HG02678 (cell line): Measurements from ENCODE around the gene EML1.
"Not testable (repeated sequence)": the region's sequence is repeated elsewhere in the genome, so short reads cannot be mapped to it uniquely, and the experiment has no call there.

Experiments used
- ATAC-seq: cut with Tn5 transposase; IDR thresholded peaks from one replicate; pipeline ENCODE4 v1.9.1; 2021; ENCODE audit warnings: mild to moderate bottlenecking, moderate library complexity; ENCODE audit not compliant: unreplicated experiment

EML1 gene

DNA sequence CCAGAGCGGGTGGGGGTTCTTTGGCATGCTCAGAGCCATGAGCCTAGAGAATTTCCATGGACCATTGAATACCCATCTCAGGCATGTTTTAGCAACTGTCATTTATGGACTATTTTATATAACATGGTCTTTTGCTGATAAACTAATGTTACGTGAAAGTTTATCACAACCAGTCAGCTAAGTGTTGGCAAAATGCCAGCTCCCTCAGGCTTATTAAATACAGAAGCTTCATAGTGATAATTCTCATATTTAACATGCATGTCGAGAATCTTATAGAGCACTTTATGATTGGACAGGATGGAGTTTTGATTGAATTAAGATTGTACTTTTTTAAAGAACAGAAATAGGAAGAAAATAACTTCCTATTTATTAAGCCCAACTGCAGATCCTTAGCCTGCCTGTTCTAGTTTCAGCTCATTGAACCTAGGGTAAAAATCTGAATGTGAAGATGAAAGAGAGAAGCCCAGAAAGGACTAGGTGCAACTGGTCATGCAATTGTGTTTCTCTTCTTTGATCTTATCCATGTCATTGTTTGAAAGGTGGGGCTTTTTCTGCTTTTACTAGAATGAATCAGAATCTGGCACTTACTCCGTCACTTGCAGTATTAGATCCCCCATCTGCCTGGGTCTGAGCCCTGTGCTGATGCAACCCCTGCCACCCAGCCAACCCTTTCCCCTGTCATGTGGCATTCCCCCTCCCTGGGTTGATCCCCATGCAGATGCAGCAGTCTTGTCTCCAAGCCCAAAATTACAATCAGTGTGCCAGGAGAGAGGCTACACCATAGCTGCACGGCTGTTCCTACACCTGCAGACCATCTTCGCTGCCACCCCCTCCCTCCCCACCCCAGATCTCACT, 137.4 kb downstream of the EML1 start:
- ATAC-seq = peak; percentile 93

GRCh38 chr14:99931308-99931707, 138.1 kb downstream of the EML1 start:
- no peak for ATAC-seq

- ATAC-seq = no peak
Measured at GRCh38 chr14:99936056-99936455, 142.8 kb downstream of the EML1 start.

GRCh38 chr14:99936738-99937474, 143.7 kb downstream of the EML1 start:
- ATAC-seq = peak; percentile 86

DNA sequence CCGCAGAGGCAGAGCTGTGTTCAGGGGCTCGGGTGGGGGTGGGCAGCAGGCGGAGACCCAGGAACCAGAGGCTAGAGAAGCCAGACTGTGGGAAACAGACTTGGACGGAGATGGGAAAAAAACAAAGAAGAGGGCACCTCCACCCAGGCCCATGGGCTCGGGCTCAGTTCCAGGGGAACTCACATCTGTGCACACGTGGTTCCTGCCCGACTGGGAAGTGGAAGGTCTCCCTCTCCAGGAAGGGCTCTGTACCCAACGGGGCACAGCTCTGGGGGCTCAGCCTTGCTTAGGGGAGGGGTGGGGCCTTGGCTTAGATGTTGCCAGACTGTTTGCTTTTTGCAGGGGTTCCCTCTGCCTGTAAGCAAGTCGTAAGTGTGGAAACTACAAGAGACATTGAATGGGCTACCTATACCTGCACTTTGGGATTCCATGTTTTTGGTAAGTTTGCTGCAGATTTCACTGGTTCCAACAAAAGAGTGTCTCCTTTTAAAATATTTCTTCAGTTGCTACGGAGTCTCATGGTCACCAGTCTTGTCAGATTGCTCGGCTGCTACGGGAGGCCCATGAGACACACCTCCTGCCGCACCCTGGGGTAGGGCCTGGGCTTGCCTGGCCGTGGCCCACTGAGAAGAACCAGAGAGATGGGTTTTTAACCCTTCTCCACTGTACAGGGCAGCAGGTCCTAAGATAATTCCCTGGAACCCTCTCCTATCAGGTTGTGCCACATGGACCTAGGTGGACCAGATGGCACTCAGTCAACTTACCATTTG, 144.4 kb downstream of the EML1 start:
- peak; percentile 35 for ATAC-seq

- no peak for ATAC-seq
Measured at GRCh38 chr14:99938376-99938775, 145.2 kb downstream of the EML1 start.

DNA sequence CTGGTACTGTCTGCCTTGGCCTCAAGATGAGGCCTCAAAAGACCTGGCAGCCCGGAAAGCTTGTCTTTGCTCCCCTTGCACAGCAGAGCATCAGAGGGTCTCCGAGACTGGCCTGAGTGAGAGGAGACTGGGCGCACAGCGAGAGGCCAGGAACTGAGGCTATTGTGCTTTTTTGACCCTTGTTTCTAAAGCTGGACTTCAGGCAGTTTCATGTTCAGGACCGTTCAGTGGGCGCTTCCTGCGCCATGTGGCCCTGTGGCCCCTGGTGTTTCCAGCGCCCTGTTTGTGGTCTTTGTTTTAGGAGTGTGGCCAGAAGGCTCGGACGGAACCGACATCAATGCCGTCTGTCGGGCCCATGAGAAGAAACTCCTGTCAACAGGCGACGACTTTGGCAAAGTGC, 145.7 kb downstream of the EML1 start:
- no peak for ATAC-seq

DNA sequence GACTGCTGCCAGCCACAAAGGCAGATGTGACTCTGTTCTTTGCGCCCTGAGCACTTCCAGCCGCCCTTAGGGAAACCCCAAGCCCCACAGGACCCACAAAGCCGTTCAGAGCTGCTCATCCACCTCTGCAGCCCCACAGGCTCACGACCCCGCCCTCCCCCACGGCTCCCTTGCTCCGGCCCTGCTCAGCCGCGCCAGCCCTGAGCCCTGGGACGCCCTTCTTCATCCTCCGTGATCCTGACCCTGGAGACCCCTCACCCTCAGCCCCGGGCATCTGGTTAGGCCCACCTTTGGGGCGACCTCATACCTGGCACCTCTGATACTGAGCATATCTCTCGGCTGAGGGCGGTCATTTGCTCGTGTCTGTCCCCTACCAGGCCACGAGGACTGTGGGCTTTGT, 146.2 kb downstream of the EML1 start:
- no peak for ATAC-seq

DNA sequence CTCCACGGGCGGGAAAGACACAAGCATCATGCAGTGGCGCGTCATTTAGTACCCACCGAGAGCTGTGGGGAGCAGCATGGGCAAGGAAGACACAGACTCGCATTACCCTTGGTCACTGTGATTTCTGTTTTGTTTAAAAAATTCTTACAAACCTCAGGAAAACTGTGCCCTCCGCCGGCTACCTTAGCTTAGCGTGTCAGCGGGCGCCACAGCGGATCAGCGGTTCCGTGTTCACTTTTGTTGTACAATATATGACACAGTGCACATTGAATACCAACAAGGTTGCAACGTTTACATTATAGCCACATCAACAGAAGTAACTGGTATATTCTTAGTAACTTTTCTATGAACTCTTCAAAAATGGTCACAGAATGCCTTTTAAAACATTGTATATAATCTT, 146.9 kb downstream of the EML1 start:
- no peak for ATAC-seq

DNA sequence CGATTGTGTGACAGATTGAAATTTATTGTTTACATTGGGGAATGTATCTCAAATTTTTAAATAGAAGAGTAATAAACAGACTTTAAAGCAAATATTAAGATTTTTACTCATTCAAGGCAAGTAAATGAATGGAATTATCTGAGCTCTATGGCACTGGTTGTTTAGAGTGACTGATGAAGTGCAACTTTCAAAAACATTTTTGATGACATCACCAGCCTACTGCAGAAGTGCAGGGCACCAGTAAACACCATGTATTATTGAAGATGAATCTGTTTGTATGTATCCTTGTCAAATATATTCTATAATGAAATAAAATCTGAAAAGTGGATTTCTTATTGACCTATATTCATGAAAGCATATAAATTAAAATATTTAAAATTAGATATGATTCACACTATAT, 148.0 kb downstream of the EML1 start:
- no peak for ATAC-seq

DNA sequence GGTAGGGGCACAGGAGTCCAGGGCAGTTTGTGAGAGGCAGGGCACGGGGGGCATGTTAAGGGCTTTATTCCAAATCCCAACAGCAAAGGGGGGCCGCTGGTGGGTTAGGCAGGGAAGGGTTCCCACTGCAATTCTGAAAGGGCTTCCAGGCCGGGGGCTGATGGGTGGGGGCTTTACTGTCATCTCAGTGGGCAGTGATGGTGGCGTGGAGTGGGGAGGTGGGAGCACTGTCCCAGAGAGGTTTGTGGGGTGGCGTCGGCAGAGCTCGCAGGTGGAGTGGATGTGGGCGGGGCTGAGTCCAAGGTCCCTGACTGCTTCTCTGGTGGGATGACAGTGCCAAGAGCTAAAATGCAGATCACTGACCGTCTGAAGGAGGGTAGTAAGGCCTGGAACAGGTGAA, 150.4 kb downstream of the EML1 start:
- no peak for ATAC-seq

GRCh38 chr14:99944241-99944651, 151.0 kb downstream of the EML1 start:
- no peak for ATAC-seq

GRCh38 chr14:99945732-99946651, 152.8 kb downstream of the EML1 start:
- ATAC-seq = no peak

GRCh38 chr14:99946652-99947489, 153.7 kb downstream of the EML1 start:
- ATAC-seq = peak; percentile 68

- no peak for ATAC-seq
Measured at GRCh38 chr14:99947695-99948094, 154.5 kb downstream of the EML1 start.

DNA sequence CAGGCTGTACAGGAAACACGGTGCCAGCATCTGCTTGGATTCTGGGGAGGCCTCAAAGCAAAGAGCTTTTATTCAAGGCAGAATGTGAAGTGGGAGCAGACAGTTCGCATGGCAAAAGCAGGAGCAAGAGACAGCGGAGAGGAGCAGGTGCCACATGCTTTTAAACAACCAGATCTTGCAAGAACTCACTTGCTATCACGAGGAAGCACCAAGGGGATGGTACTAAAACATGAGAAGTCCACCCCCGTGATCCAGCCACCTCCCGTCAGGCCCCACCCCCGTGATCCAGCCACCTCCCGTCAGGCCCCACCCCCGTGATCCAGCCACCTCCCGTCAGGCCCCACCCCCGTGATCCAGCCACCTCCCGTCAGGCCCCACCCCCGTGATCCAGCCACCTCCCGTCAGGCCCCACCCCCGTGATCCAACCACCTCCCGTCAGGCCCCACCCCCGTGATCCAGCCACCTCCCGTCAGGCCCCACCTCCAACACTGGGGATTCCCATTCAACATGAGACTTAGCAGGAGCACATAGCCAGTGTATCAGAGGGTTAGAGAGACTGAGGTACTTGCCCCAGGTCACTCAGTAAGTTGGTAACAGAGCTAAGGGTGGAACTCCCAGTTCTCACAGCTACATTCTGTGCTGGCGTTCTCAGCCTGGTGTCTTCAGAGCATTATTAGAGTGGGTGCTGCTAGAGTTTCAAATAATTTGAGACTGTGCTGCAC, 156.0 kb downstream of the EML1 start:
- ATAC-seq = not testable (repeated sequence)

DNA sequence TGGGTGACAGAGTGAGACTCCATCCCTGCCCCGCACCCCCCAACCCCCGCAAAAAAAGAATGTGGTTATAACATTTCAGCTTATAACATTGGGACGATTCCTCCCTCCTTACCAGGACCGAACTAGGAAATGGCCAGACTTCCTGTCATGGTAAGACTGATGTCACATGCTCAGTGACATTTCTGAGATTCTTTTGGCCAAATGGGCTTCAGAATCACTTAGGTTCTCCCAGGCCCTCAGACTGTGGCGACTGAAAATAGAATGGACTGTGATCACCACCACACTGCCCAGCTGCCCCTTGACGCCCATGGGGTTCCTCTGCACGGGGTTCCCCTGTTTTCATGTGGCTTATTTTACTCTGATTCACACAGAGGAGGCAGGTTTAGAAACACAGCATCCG, 157.0 kb downstream of the EML1 start:
- ATAC-seq = no peak

DNA sequence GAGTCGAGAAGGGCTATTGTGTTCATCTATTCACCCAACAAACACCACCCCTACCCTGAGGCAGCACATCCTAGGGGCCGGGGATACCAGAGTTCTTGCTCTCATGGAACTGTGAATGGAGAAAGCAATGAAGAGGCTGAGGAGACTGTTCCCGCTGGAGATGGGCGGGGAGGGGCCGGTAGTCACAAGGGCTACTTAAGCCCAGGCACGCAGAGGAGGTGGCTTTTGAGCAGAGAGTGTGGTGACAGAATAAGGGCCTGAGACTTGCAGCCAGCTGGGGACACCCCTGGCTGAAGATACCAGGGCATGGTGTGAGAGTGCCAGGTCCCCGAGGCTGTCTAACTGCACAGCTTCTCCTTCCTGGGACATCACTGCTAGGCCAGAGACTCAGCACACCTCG, 157.9 kb downstream of the EML1 start:
- no peak for ATAC-seq

- no peak for ATAC-seq
Measured at GRCh38 chr14:99952039-99952438, 158.8 kb downstream of the EML1 start.
